Adrenal gland (tissue), 12 donors: ENCODE measurements around the gene RAD51B. TPM values are rescaled to one million over a fixed set of nuclear protein-coding genes. Genes with fewer than 3 reads are reported as not detected.

Experiments
- DNase-seq, 7 donors: peaks; one replicate each; pipeline ENCODE4 v3.0.0-alpha.2; 2019 to 2020
- H3K27ac ChIP-seq, 5 donors: fragments of 200-600 bp; sonication (generic) in 4 of 5; 1 replicate in 3 of 5; 2 replicates in 2 of 5; pipeline versions ENCODE4 v1.5.1 to v1.8.0; 2016 to 2020; ENCODE audit warnings: mild to moderate bottlenecking in 1 of 5
- H3K27me3 ChIP-seq: fragments of 200-600 bp; 2 replicates; pipeline ENCODE4 v1.8.0; 2021
- H3K36me3 ChIP-seq, 2 donors: fragments of 200-600 bp; replicated peaks in 1 of 2; 1 replicate in 1 of 2; 2 replicates in 1 of 2; pipeline versions ENCODE4 v1.5.1 to v1.8.0; 2018 to 2022
- H3K4me1 ChIP-seq, 2 donors: fragments of 200-600 bp; replicated peaks in 1 of 2; 1 replicate in 1 of 2; 2 replicates in 1 of 2; pipeline versions ENCODE4 v1.5.1 to v1.8.0; 2018 to 2021
- H3K4me3 ChIP-seq, 4 donors: fragments of 200-600 bp; sonication (generic) in 3 of 4; one replicate each; pipeline ENCODE4 v1.5.1; 2016 to 2018
- H3K9me3 ChIP-seq, 3 donors: fragments of 200-600 bp; sonication (generic) in 1 of 3; replicated peaks in 1 of 3; 1 replicate in 2 of 3; 2 replicates in 1 of 3; pipeline versions ENCODE4 v1.5.1 to v1.8.0; 2016 to 2021
- POLR2A ChIP-seq, 2 donors: fragments of 450-650 bp; IDR thresholded peaks; one replicate each; pipeline ENCODE4 v1.6.1; 2017; ENCODE audit warnings: antibody characterized with exemption in 2 of 2, mild to moderate bottlenecking in 2 of 2, moderate library complexity in 1 of 2
- WGBS, 4 donors: extraction: QIAGEN DNeasy Blood & Tissue Kit in 2 of 4; methylation state at CpG; one replicate each; pipeline versions ENCODE4 v1.1.5 to v1.1.7; 2013 to 2017; 5-methylcytosine and 5-hydroxymethylcytosine counted together
- intact Hi-C, 2 donors: fragments of 100-400 bp; cut with DNase I; formaldehyde crosslinking; loops; one replicate each; pipeline versions ENCODE4 v1.14.1 to v1.15.0; 2022 to 2023
- polyA plus RNA-seq, 3 donors: library from polyadenylated mRNA; stranded (reverse); fragments of 200-250 nt in 2 of 3; fragments of 350-450 nt in 1 of 3; fragmentation: Illumina TruSeq in 1 of 3; extraction: RNeasy Lipid Tissue Mini Kit (QIAGEN cat#74804) in 1 of 3; gene quantifications; one replicate each; pipeline ENCODE4 v1.2.3, GENCODE V29; 2013 to 2014
- total RNA-seq, 9 donors: library from RNA; depleted of rRNA in 4 of 9; stranded (reverse); fragments of >200 nt in 4 of 9; fragments of 120-200 nt in 1 of 9; fragmentation: NEBNext Ultra II Directional in 1 of 9; extraction: Animal tissue kit (Norgen Biotek cat#: 25700) in 1 of 9; gene quantifications; one replicate each; pipeline versions ENCODE4 v1.1.0 to v1.2.4, GENCODE V29; 2013 to 2023
- TF ChIP-seq, protein P1 (sequence below), 6 experiments: fragments of 450-650 bp in 4 of 6; fragments of 200-600 bp in 2 of 6; sonication (generic) in 1 of 6; IDR thresholded peaks; 1 replicate in 5 of 6; 2 replicates in 1 of 6; pipeline versions ENCODE4 v1.5.1 to v1.8.0; 2016 to 2021; ENCODE audit warnings: antibody characterized with exemption in 6 of 6, mild to moderate bottlenecking in 2 of 6, moderate library complexity in 1 of 6
- donor health status: healthy with polysubstance abuse.
- donor health status: Bipolar disorder and iron deficiency.
- donor health status: DM: yes; HTN: yes; CAD: no.
- donor health status: DM: no; HTN: no; CAD: no.
- donor health status: DM: no; HTN: no; CAD: no.
- donor health status: DM: yes; HTN: yes; CAD: no.

The RAD51B gene
- total and polyA plus RNA-seq, 12 donors: 2.3 to 24.6 (median 12.4) TPM

DNA sequence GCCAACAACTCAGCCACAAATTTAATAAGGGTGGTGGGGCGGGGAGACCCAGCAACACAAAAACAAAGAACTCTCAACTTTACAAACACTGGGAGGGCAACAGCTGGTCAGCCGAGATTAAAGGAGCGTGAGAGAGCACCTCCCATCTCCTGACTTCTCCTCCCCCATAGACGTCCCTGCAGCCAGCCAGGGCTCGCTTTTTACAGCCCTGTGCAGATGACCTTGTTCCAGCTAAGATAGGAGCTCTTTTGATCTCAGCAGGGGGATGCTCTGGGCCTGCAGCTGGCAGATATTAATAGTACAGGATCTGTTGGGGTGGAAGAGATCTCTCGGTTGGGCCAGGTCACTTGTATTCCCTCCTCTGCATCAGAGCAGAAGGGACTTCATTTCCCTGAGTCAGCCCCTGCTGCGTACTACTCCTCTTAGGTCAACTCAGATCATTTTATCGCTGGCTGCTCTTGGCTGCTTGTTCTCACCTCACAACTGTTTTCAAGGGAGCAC is 475.8 kb downstream of the RAD51B start:
- DNase-seq: peak; percentile 40 to 90 (median 76)
- Histone ChIP-seq H3K4me1 (peaks cover 17 to 36% of the 10 kb centered on the region in 2 donors), H3K9me3 (no peaks in the 10 kb centered on the region), H3K36me3 (no peaks in the 10 kb centered on the region), H3K4me3 (no peak overlapping the region), H3K27me3 (no peaks in the 10 kb centered on the region), H3K27ac (peak overlapping the region in 2 of 5 donors; percentile 38 to 84)
- TF ChIP-seq, protein P1, sequence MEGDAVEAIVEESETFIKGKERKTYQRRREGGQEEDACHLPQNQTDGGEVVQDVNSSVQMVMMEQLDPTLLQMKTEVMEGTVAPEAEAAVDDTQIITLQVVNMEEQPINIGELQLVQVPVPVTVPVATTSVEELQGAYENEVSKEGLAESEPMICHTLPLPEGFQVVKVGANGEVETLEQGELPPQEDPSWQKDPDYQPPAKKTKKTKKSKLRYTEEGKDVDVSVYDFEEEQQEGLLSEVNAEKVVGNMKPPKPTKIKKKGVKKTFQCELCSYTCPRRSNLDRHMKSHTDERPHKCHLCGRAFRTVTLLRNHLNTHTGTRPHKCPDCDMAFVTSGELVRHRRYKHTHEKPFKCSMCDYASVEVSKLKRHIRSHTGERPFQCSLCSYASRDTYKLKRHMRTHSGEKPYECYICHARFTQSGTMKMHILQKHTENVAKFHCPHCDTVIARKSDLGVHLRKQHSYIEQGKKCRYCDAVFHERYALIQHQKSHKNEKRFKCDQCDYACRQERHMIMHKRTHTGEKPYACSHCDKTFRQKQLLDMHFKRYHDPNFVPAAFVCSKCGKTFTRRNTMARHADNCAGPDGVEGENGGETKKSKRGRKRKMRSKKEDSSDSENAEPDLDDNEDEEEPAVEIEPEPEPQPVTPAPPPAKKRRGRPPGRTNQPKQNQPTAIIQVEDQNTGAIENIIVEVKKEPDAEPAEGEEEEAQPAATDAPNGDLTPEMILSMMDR (IDR thresholded peaks at IDR 0.05): no peak
- TF ChIP-seq POLR2A (IDR thresholded peaks at IDR 0.05): no peak
- intact Hi-C loops: no loop called here
- 24 to 38% (median 34%) methylated on average over 7 to 8 of the region's 8 CpGs for whole genome bisulfite sequencing, 4 donors

GRCh38 chr14:68297039-68297438 is 477.5 kb downstream of the RAD51B start:
- Histone ChIP-seq H3K4me1 (peaks cover 17 to 36% of the 10 kb centered on the region in 2 donors), H3K27me3 (no peaks in the 10 kb centered on the region), H3K4me3 (no peak overlapping the region), H3K27ac (peak overlapping the region in 2 of 5 donors; percentile 5 to 84), H3K36me3 (no peaks in the 10 kb centered on the region), H3K9me3 (no peaks in the 10 kb centered on the region)
- TF ChIP-seq, protein P1 (IDR thresholded peaks at IDR 0.05): no peak
- no peak for TF ChIP-seq POLR2A (IDR thresholded peaks at IDR 0.05)
- no peak for DNase-seq
- intact Hi-C loops: no loop called here
- WGBS, 4 donors: 56 to 79% (median 64%) methylated on average over 4 of the region's 4 CpGs

DNA sequence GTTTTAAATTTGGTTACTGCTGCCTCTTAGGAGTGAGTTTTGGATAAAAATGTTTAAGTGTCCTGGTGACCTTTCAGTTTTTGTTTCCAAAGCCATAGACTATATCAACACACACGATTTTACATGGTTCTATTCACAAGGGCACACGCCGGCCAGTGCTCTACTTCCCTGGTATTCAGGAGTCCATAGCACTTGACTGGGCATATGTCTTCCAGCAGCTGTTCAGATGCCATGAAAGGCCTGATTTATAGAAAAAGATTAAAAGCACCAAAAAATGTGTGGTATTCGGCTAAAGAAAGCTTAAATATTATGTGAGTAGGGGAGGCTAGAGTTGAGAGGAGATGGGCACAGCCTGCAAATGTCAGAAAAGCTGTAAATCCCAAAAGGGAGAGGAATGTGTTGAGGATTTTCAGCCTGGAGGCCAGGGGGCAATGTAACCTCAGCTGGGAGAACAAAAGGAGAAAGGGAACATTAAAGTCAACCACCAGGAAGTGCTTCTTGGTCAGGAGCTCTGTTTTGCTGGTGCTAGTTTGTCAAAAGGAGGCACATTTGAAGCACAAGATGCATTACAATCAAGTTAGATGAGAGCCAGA is 478.4 kb downstream of the RAD51B start:
- Histone ChIP-seq H3K4me1 (peaks cover 17 to 36% of the 10 kb centered on the region in 2 donors), H3K4me3 (no peak overlapping the region), H3K27ac (peak overlapping the region in 1 of 5 donors; percentile 12), H3K36me3 (no peaks in the 10 kb centered on the region), H3K9me3 (no peaks in the 10 kb centered on the region), H3K27me3 (no peaks in the 10 kb centered on the region)
- TF ChIP-seq, protein P1 (IDR thresholded peaks at IDR 0.05): peak in 5 of 6 experiments; percentile 5 to 39 (median 13)
- no peak for TF ChIP-seq POLR2A (IDR thresholded peaks at IDR 0.05)
- intact Hi-C loops: no loop called here
- WGBS, 4 donors: 81 to 87% (median 84%) methylated on average over 4 of the region's 4 CpGs
- no peak for DNase-seq

GRCh38 chr14:68300608-68301007 is 481.0 kb downstream of the RAD51B start:
- H3K36me3 ChIP-seq: no peaks in the 10 kb centered on the region
- no peak for DNase-seq
- H3K27me3 ChIP-seq: no peaks in the 10 kb centered on the region
- TF ChIP-seq, protein P1 (IDR thresholded peaks at IDR 0.05): no peak
- no peak for TF ChIP-seq POLR2A (IDR thresholded peaks at IDR 0.05)
- 91 to 97% (median 95%) methylated on average over 4 of the region's 4 CpGs for WGBS, 4 donors
- H3K27ac ChIP-seq: no peak overlapping the region
- H3K9me3 ChIP-seq: no peaks in the 10 kb centered on the region
- H3K4me3 ChIP-seq: no peak overlapping the region
- intact Hi-C loops: loop anchor here in 1 of 2 donors (10.0 kb wide), 1 partner anchor 74 kb away; no protein-coding TSS in a partner anchor
- peaks cover 4 to 20% of the 10 kb centered on the region in 2 donors for H3K4me1 ChIP-seq
